GM08714 (cell line): ENCODE data around the gene IDNK.
A peak's percentile ranks its signal among the peaks of the same experiment; 100 is the strongest.
"Not testable (repeated sequence)": the region's sequence is repeated elsewhere in the genome, so short reads cannot be mapped to it uniquely, and the experiment has no call there.

Experiments used
- H3K4me3 ChIP-seq: fragments of 200-500 bp; sonication (Bioruptor generic); 2 replicates; pipeline ENCODE4 v1.5.1; 2014; ENCODE audit warnings: mild to moderate bottlenecking, low read length, inconsistent platforms
- ZNF274 ChIP-seq: IDR thresholded peaks from 2 replicates; pipeline ENCODE4 v1.6.1; 2012; ENCODE audit warnings: mild to moderate bottlenecking, low read depth, low read length

Gene IDNK

GRCh38 chr9:83622939-83623678, at the start of gene IDNK:
TSS of gene IDNK (plus strand) at chr9:83623143. CDS start at chr9:83623172, 29 bp downstream.
- H3K4me3 ChIP-seq, result peak within 1 kb of the TSS; percentile 81
- no peak for TF ChIP-seq ZNF274

GRCh38 chr9:83574482-83574881, 48.5 kb upstream of the IDNK start:
- no peak for TF ChIP-seq ZNF274
- H3K4me3 ChIP-seq, result no peak overlapping the region

- no peak overlapping the region for H3K4me3 ChIP-seq
- TF ChIP-seq ZNF274, result no peak
These were observed 40.9 kb upstream of the IDNK start for GRCh38 chr9:83582029-83582428.

GRCh38 chr9:83583151-83584014, 39.6 kb upstream of the IDNK start:
- no peak for TF ChIP-seq ZNF274
- no peak overlapping the region for H3K4me3 ChIP-seq

- no peak for TF ChIP-seq ZNF274
- H3K4me3 ChIP-seq, result no peak overlapping the region
These were observed 37.9 kb upstream of the IDNK start for GRCh38 chr9:83584995-83585394.

- no peak for TF ChIP-seq ZNF274
- H3K4me3 ChIP-seq, result no peak overlapping the region
These were observed 34.7 kb upstream of the IDNK start for GRCh38 chr9:83588256-83588655.

GRCh38 chr9:83596899-83597504, 25.9 kb upstream of the IDNK start:
- H3K4me3 ChIP-seq, result no peak overlapping the region
- TF ChIP-seq ZNF274, result no peak

- no peak overlapping the region for H3K4me3 ChIP-seq
These were observed 24.5 kb upstream of the IDNK start for GRCh38 chr9:83598487-83598886.

GRCh38 chr9:83599071-83599470, 23.9 kb upstream of the IDNK start:
- H3K4me3 ChIP-seq, result no peak overlapping the region

More at GRCh38 chr9:83598487-83598886, 24.5 kb upstream of the IDNK start:
- TF ChIP-seq ZNF274, result no peak

GRCh38 chr9:83601463-83601862, 21.5 kb upstream of the IDNK start:
- TF ChIP-seq ZNF274, result no peak
- no peak overlapping the region for H3K4me3 ChIP-seq

More at GRCh38 chr9:83599071-83599470, 23.9 kb upstream of the IDNK start:
- no peak for TF ChIP-seq ZNF274

GRCh38 chr9:83607620-83608019, 15.3 kb upstream of the IDNK start:
- H3K4me3 ChIP-seq, result not testable (repeated sequence)

- not testable (repeated sequence) for H3K4me3 ChIP-seq
These were observed 9.6 kb upstream of the IDNK start for GRCh38 chr9:83613298-83613697.

- TF ChIP-seq ZNF274, result no peak
- H3K4me3 ChIP-seq, result no peak overlapping the region
These were observed 5.6 kb upstream of the IDNK start for GRCh38 chr9:83617299-83617698.

GRCh38 chr9:83620841-83621636, 1.9 kb upstream of the IDNK start:
- no peak overlapping the region for H3K4me3 ChIP-seq
- TF ChIP-seq ZNF274, result no peak

GRCh38 chr9:83622433-83622938, 457 bp upstream of the IDNK start:
- no peak for TF ChIP-seq ZNF274
- H3K4me3 ChIP-seq, result peak overlapping the region; percentile 81; the same call in 1 of the 2 replicates
